Measurements from ENCODE around the gene NBAS. TPM values are rescaled to one million over a fixed set of nuclear protein-coding genes. Genes with fewer than 3 reads are reported as not detected.

The NBAS gene
- total RNA-seq, 1 experiment from 2014 or later, result 28.9 TPM

GRCh38 chr2:15449556-15450236, 111.4 kb downstream of the NBAS start:
- Histone ChIP-seq H3K4me3 (no peak overlapping the region), H3K79me2 (ENCODE audit: low read depth) (no peaks in the 10 kb centered on the region), H3K4me2 (no peak overlapping the region), H3F3A (ENCODE audit: insufficient read depth, low read depth) (no peaks in the 10 kb centered on the region), H3K9me2 (ENCODE audit: insufficient read depth) (no peaks in the 10 kb centered on the region), H3K36me3 (ENCODE audit: low read depth) (no peaks in the 10 kb centered on the region), H3K9me3 (ENCODE audit: insufficient read depth, low read depth) (no peaks in the 10 kb centered on the region), H4K20me1 (ENCODE audit: insufficient read depth) (no peaks in the 10 kb centered on the region; the same call in 1 of the 2 replicates), H3K27me3 (ENCODE audit: insufficient read depth, low read depth) (no peaks in the 10 kb centered on the region), H3K4me1 (replicated peaks; ENCODE audit: insufficient read depth) (no peaks in the 10 kb centered on the region), H2AFZ (no peak overlapping the region), H3K27ac (no peak overlapping the region)
- no TSS peak for BruUV-seq (replicated peaks)
- POLR2A ChIA-PET (ENCODE audit: unreplicated experiment), result no interaction called here
- no peak for DNase-seq
- intact Hi-C loops (cut with micrococcal nuclease; ENCODE audit: unreplicated experiment), result no loop called here
- TF ChIP-seq CTCF (conservative IDR thresholded peaks at IDR 0.05) (no peak), EZH2 (IDR thresholded peaks at IDR 0.05; ENCODE audit: low read depth) (no peak)
- CTCF ChIA-PET, result no interaction called here

- no peak for DNase-seq
These were observed 112.8 kb downstream of the NBAS start for GRCh38 chr2:15448250-15448839.

GRCh38 chr2:15447381-15447780, 113.8 kb downstream of the NBAS start:
- Histone ChIP-seq H3K79me2 (ENCODE audit: low read depth) (no peaks in the 10 kb centered on the region), H3K9me3 (ENCODE audit: insufficient read depth, low read depth) (no peaks in the 10 kb centered on the region), H2AFZ (no peak overlapping the region), H3F3A (ENCODE audit: insufficient read depth, low read depth) (no peaks in the 10 kb centered on the region), H3K4me2 (no peak overlapping the region), H3K4me3 (no peak overlapping the region), H4K20me1 (ENCODE audit: insufficient read depth) (no peaks in the 10 kb centered on the region; the same call in 1 of the 2 replicates), H3K4me1 (replicated peaks; ENCODE audit: insufficient read depth) (no peaks in the 10 kb centered on the region), H3K27ac (no peak overlapping the region), H3K36me3 (ENCODE audit: low read depth) (no peaks in the 10 kb centered on the region), H3K9me2 (ENCODE audit: insufficient read depth) (no peaks in the 10 kb centered on the region), H3K27me3 (ENCODE audit: insufficient read depth, low read depth) (no peaks in the 10 kb centered on the region)
- no peak for DNase-seq
- no TSS peak for BruUV-seq (replicated peaks)
- no peak for TF ChIP-seq CTCF (conservative IDR thresholded peaks at IDR 0.05)
- CTCF ChIA-PET, result no interaction called here
- POLR2A ChIA-PET (ENCODE audit: unreplicated experiment), result no interaction called here
- intact Hi-C loops (cut with micrococcal nuclease; ENCODE audit: unreplicated experiment), result no loop called here

More at GRCh38 chr2:15448250-15448839, 112.8 kb downstream of the NBAS start:
- intact Hi-C loops (cut with micrococcal nuclease; ENCODE audit: unreplicated experiment), result no loop called here
- Histone ChIP-seq H2AFZ (no peak overlapping the region), H3K9me2 (ENCODE audit: insufficient read depth) (no peaks in the 10 kb centered on the region), H3K4me3 (no peak overlapping the region), H3K27me3 (ENCODE audit: insufficient read depth, low read depth) (no peaks in the 10 kb centered on the region), H3K4me1 (replicated peaks; ENCODE audit: insufficient read depth) (no peaks in the 10 kb centered on the region), H3K4me2 (no peak overlapping the region), H3K27ac (no peak overlapping the region), H3K36me3 (ENCODE audit: low read depth) (no peaks in the 10 kb centered on the region), H3K9me3 (ENCODE audit: insufficient read depth, low read depth) (no peaks in the 10 kb centered on the region), H3K79me2 (ENCODE audit: low read depth) (no peaks in the 10 kb centered on the region), H4K20me1 (ENCODE audit: insufficient read depth) (no peaks in the 10 kb centered on the region; the same call in 1 of the 2 replicates), H3F3A (ENCODE audit: insufficient read depth, low read depth) (no peaks in the 10 kb centered on the region)
- BruUV-seq (replicated peaks), result no TSS peak
- TF ChIP-seq CTCF (conservative IDR thresholded peaks at IDR 0.05) (no peak), EZH2 (IDR thresholded peaks at IDR 0.05; ENCODE audit: low read depth) (no peak)
- ChIA-PET POLR2A (ENCODE audit: unreplicated experiment) (no interaction called here), CTCF (no interaction called here)
